ENCODE data around the gene CARNS1.

Gene CARNS1

GRCh38 chr11:67374571-67375281 lies 40.8 kb upstream of the CARNS1 start:
- H3K4me3 ChIP-seq (ENCODE audit: low read depth, low read length) = peak overlapping the region; percentile 67
- DNase-seq (ENCODE audit: low read depth) = no peak

GRCh38 chr11:67375320-67376055 lies 40.0 kb upstream of the CARNS1 start:
- no peak for DNase-seq (ENCODE audit: low read depth)
- no peak overlapping the region for H3K4me3 ChIP-seq (ENCODE audit: low read depth, low read length)

- H3K4me3 ChIP-seq (ENCODE audit: low read depth, low read length) = no peak overlapping the region
- no peak for DNase-seq (ENCODE audit: low read depth)
Observed at GRCh38 chr11:67376063-67376820, 39.2 kb upstream of the CARNS1 start.

GRCh38 chr11:67376873-67377808 lies 38.3 kb upstream of the CARNS1 start:
- DNase-seq (ENCODE audit: low read depth) = no peak
- no peak overlapping the region for H3K4me3 ChIP-seq (ENCODE audit: low read depth, low read length)

- DNase-seq (ENCODE audit: low read depth) = no peak
- H3K4me3 ChIP-seq (ENCODE audit: low read depth, low read length) = no peak overlapping the region
Observed at GRCh38 chr11:67378544-67378943, 36.9 kb upstream of the CARNS1 start.

- no peak for DNase-seq (ENCODE audit: low read depth)
Observed at GRCh38 chr11:67379061-67380058, 36.1 kb upstream of the CARNS1 start.

GRCh38 chr11:67381244-67381972 lies 34.1 kb upstream of the CARNS1 start:
- DNase-seq (ENCODE audit: low read depth) = no peak
- H3K4me3 ChIP-seq (ENCODE audit: low read depth, low read length) = no peak overlapping the region

More at GRCh38 chr11:67379061-67380058, 36.1 kb upstream of the CARNS1 start:
- H3K4me3 ChIP-seq (ENCODE audit: low read depth, low read length) = no peak overlapping the region

- no peak for DNase-seq (ENCODE audit: low read depth)
- no peak overlapping the region for H3K4me3 ChIP-seq (ENCODE audit: low read depth, low read length)
Observed at GRCh38 chr11:67382276-67383136, 33.0 kb upstream of the CARNS1 start.

GRCh38 chr11:67384851-67385366 lies 30.6 kb upstream of the CARNS1 start:
- DNase-seq (ENCODE audit: low read depth) = no peak
- H3K4me3 ChIP-seq (ENCODE audit: low read depth, low read length) = no peak overlapping the region

- DNase-seq (ENCODE audit: low read depth) = no peak
- no peak overlapping the region for H3K4me3 ChIP-seq (ENCODE audit: low read depth, low read length)
Observed at GRCh38 chr11:67387069-67387468, 28.4 kb upstream of the CARNS1 start.

GRCh38 chr11:67387518-67387917 lies 28.0 kb upstream of the CARNS1 start:
- H3K4me3 ChIP-seq (ENCODE audit: low read depth, low read length) = no peak overlapping the region

GRCh38 chr11:67389477-67389876 lies 26.0 kb upstream of the CARNS1 start:
- H3K4me3 ChIP-seq (ENCODE audit: low read depth, low read length) = no peak overlapping the region
- DNase-seq (ENCODE audit: low read depth) = no peak

More at GRCh38 chr11:67387518-67387917, 28.0 kb upstream of the CARNS1 start:
- DNase-seq (ENCODE audit: low read depth) = no peak

GRCh38 chr11:67390947-67391303 lies 24.6 kb upstream of the CARNS1 start:
- peak overlapping the region; percentile 63 for H3K4me3 ChIP-seq (ENCODE audit: low read depth, low read length)
- DNase-seq (ENCODE audit: low read depth) = no peak

GRCh38 chr11:67391304-67392182 lies 23.9 kb upstream of the CARNS1 start, which contains the start of gene RAD9A:
RAD9A (plus strand) TSS chr11:67391986; CDS start chr11:67392045, 59 bp downstream.
- DNase-seq (ENCODE audit: low read depth) = peak; percentile 78
- peak within 1 kb of the TSS; percentile 63 for H3K4me3 ChIP-seq (ENCODE audit: low read depth, low read length)

GRCh38 chr11:67392183-67392715 lies 23.2 kb upstream of the CARNS1 start:
- no peak for DNase-seq (ENCODE audit: low read depth)
- H3K4me3 ChIP-seq (ENCODE audit: low read depth, low read length) = peak overlapping the region; percentile 63

Data from skeletal muscle cell (primary cell).